K562 (cell line): ENCODE measurements around the gene METTL6. TPM values are rescaled to one million over a fixed set of nuclear protein-coding genes. Genes with fewer than 3 reads are reported as not detected.
A peak's percentile ranks its signal among the peaks of the same experiment; 100 is the strongest.

ENCODE experiments used
- CBX8 ChIP-seq: fragments of 200-600 bp; sonication (generic); IDR thresholded peaks from 2 replicates; pipeline ENCODE4 v1.6.1; 2012; ENCODE audit warnings: borderline replicate concordance, mixed run types, low read depth, mild to moderate bottlenecking, moderate library complexity, mixed read lengths, low read length, control low read depth, inconsistent platforms; ENCODE audit not compliant: poor library complexity, severe bottlenecking; ENCODE audit errors: extremely low read depth
- CREM ChIP-seq: IDR thresholded peaks from 2 replicates; pipeline ENCODE4 v1.6.1; 2014; ENCODE audit warnings: antibody characterized with exemption, low read depth
- E2F5 ChIP-seq: sonication (generic); formaldehyde crosslinking; IDR thresholded peaks from 2 replicates; pipeline ENCODE4 v1.8.0; 2022; ENCODE audit warnings: mild to moderate bottlenecking, missing genetic modification reagents
- ERF ChIP-seq: fragments of 450-650 bp; formaldehyde crosslinking; IDR thresholded peaks from 2 replicates; pipeline ENCODE4 v1.4.0; 2020; ENCODE audit warnings: mild to moderate bottlenecking, mixed read lengths
- FOXA3 ChIP-seq, 2 experiments: fragments of 450-650 bp in 1 of 2; sonication (generic) in 1 of 2; formaldehyde crosslinking; IDR thresholded peaks in 1 of 2; conservative IDR thresholded peaks in 1 of 2; 2 replicates each; pipeline versions ENCODE4 v1.4.0 to v1.8.0; 2020 to 2022; ENCODE audit warnings: mild to moderate bottlenecking in 2 of 2, missing genetic modification reagents in 1 of 2
- HES1 ChIP-seq: fragments of 450-650 bp; IDR thresholded peaks from 2 replicates; pipeline ENCODE4 v1.6.1; 2016; ENCODE audit warnings: low read depth, mild to moderate bottlenecking, moderate library complexity
- HMGN3 ChIP-seq: IDR thresholded peaks from 2 replicates; pipeline ENCODE4 v1.6.1; 2011; ENCODE audit warnings: borderline replicate concordance, low read depth, mild to moderate bottlenecking, mixed read lengths, low read length; ENCODE audit not compliant: insufficient read length; ENCODE audit errors: extremely low read depth
- MBD2 ChIP-seq: sonication (generic); IDR thresholded peaks from 2 replicates; pipeline ENCODE4 v1.6.1; 2016; ENCODE audit warnings: low read depth, borderline replicate concordance
- MLLT1 ChIP-seq, 2 experiments: fragments of 450-650 bp; IDR thresholded peaks; 2 replicates each; pipeline ENCODE4 v1.6.1; 2016
- NFRKB ChIP-seq: fragments of 450-650 bp; IDR thresholded peaks from 2 replicates; pipeline ENCODE4 v1.6.1; 2016; ENCODE audit warnings: low read depth
- PHB2 ChIP-seq: fragments of 450-650 bp; IDR thresholded peaks from 2 replicates; pipeline ENCODE4 v1.6.1; 2017; ENCODE audit warnings: low read depth
- PHTF2 ChIP-seq: fragments of 250-450 bp; sonication (Bioruptor Pico); IDR thresholded peaks from 2 replicates; pipeline ENCODE4 v1.5.0; 2021; ENCODE audit warnings: mild to moderate bottlenecking
- PRMT5 ChIP-seq: sonication (generic); formaldehyde crosslinking; IDR thresholded peaks from 2 replicates; pipeline ENCODE4 v1.5.0; 2020; ENCODE audit warnings: missing genetic modification reagents
- RBM39 ChIP-seq: fragments of 200-400 bp; formaldehyde crosslinking; optimal IDR thresholded peaks from 2 replicates; pipeline ENCODE3; 2018; ENCODE audit warnings: low read depth, low read length
- SETDB1 ChIP-seq: IDR thresholded peaks from one replicate; pipeline ENCODE4 v1.6.1; 2012; ENCODE audit warnings: low read length, control low read depth, inconsistent platforms
- XRCC3 ChIP-seq: fragments of 450-650 bp; IDR thresholded peaks from 2 replicates; pipeline ENCODE4 v1.6.1; 2017; ENCODE audit warnings: mild to moderate bottlenecking, moderate library complexity
- ZBTB34 ChIP-seq: fragments of 250-450 bp; sonication (Bioruptor Pico); IDR thresholded peaks from 2 replicates; pipeline ENCODE4 v1.8.0; 2021; ENCODE audit warnings: mild to moderate bottlenecking, moderate library complexity
- ZBTB7A ChIP-seq: IDR thresholded peaks from 2 replicates; pipeline ENCODE4 v1.6.1; 2011; ENCODE audit warnings: low read depth, mild to moderate bottlenecking, low read length, moderate library complexity, borderline replicate concordance; ENCODE audit not compliant: control insufficient read depth
- ZNF232 ChIP-seq: sonication (generic); formaldehyde crosslinking; IDR thresholded peaks from 2 replicates; pipeline ENCODE4 v1.8.0; 2022; ENCODE audit warnings: mild to moderate bottlenecking, missing genetic modification reagents
- polyA plus RNA-seq, 8 experiments: library from polyadenylated mRNA; depleted of rRNA in 4 of 8; stranded (reverse) in 5 of 8; unstranded in 3 of 8; fragments of >200 nt; fragmentation: Nextera tagmentation in 2 of 8; fragmentation: Illumina TruSeq in 1 of 8; extraction: Ambion mirVana in 2 of 8; extraction: Trizol in 1 of 8; gene quantifications; 2 replicates each; pipeline versions ENCODE4 v1.2.1 to v1.2.3, GENCODE V29; 2011 to 2014; ENCODE audit warnings: inconsistent platforms in 1 of 8, missing spikeins in 1 of 8
- total RNA-seq, 7 experiments: library from RNA; depleted of rRNA in 6 of 7; stranded (reverse); fragments of >200 nt in 6 of 7; fragmentation: Illumina TruSeq in 2 of 7; extraction: Trizol in 2 of 7; gene quantifications; 2 replicates each; pipeline versions ENCODE4 v1.2.1 to v1.2.3, GENCODE V29; 2011 to 2021; ENCODE audit warnings: low replicate concordance in 1 of 7
- TF ChIP-seq, protein P1 (sequence below), 2 experiments: fragments of 250-450 bp in 1 of 2; fragments of 450-650 bp in 1 of 2; sonication (Bioruptor Pico) in 1 of 2; IDR thresholded peaks; 2 replicates each; pipeline versions ENCODE4 v1.6.1 to v1.8.0; 2016 to 2021; ENCODE audit warnings: mild to moderate bottlenecking in 2 of 2, moderate library complexity in 2 of 2, missing compliant biosample characterization in 1 of 2, missing genetic modification characterization in 1 of 2
- TF ChIP-seq, protein P2 (sequence below): sonication (generic); formaldehyde crosslinking; IDR thresholded peaks from 2 replicates; pipeline ENCODE4 v1.8.0; 2023; ENCODE audit warnings: mild to moderate bottlenecking, missing genetic modification reagents

The METTL6 gene
- total and polyA plus RNA-seq, 9 of the 15 experiments (the other 6 are each of a cell fraction or from before 2014, with no cell fraction given), result 18.8 to 61.5 (median 33.9) TPM

- TF ChIP-seq FOXA3 (CRISPR knock-in tag; conservative IDR thresholded peaks at IDR 0.05 in 1 of 2, IDR thresholded peaks at IDR 0.05 in 1 of 2), result no peak
- TF ChIP-seq MLLT1 (IDR thresholded peaks at IDR 0.05), result no peak
- no peak for TF ChIP-seq RBM39
- peak; percentile 98 for TF ChIP-seq CREM
- TF ChIP-seq, protein P1, sequence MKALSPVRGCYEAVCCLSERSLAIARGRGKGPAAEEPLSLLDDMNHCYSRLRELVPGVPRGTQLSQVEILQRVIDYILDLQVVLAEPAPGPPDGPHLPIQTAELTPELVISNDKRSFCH (CRISPR knock-in tag; IDR thresholded peaks at IDR 0.05), result no peak
- TF ChIP-seq, protein P1 (tag; IDR thresholded peaks at IDR 0.05), result peak; percentile 77; the same call in 1 of the 2 replicates
- TF ChIP-seq MBD2, result peak; percentile 81
- no peak for TF ChIP-seq ZBTB34 (CRISPR knock-in tag)
- TF ChIP-seq PRMT5 (CRISPR knock-in tag), result no peak
- no peak for TF ChIP-seq NFRKB
- no peak for TF ChIP-seq PHB2
- TF ChIP-seq SETDB1, result no peak
- TF ChIP-seq XRCC3, result no peak
- TF ChIP-seq E2F5, result no peak
- no peak for TF ChIP-seq HMGN3
- no peak for TF ChIP-seq HES1
- TF ChIP-seq ZNF232 (CRISPR knock-in tag), result no peak
- TF ChIP-seq ZBTB7A, result no peak
- no peak for TF ChIP-seq PHTF2 (CRISPR knock-in tag)
- TF ChIP-seq, protein P2, sequence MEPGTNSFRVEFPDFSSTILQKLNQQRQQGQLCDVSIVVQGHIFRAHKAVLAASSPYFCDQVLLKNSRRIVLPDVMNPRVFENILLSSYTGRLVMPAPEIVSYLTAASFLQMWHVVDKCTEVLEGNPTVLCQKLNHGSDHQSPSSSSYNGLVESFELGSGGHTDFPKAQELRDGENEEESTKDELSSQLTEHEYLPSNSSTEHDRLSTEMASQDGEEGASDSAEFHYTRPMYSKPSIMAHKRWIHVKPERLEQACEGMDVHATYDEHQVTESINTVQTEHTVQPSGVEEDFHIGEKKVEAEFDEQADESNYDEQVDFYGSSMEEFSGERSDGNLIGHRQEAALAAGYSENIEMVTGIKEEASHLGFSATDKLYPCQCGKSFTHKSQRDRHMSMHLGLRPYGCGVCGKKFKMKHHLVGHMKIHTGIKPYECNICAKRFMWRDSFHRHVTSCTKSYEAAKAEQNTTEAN, result 0 out of 2 replicates have a peak, but pooled peaks have one; percentile 40
- TF ChIP-seq CBX8, result no peak
- TF ChIP-seq ERF (CRISPR knock-in tag), result no peak
These were observed 49.2 kb downstream of the METTL6 start (continued) for GRCh38 chr3:15377961-15378791.
